Tibial artery (tissue), 4 donors: ENCODE results near the gene RABGAP1L.

ENCODE experiments used
- DNase-seq, 2 donors: peaks; one replicate each; pipeline ENCODE4 v3.0.0-alpha.2; 2019
- H3K27ac ChIP-seq, 2 donors: fragments of 200-600 bp; sonication (generic) in 1 of 2; 1 replicate in 1 of 2; 2 replicates in 1 of 2; pipeline ENCODE4 v1.5.1; 2018 to 2019; ENCODE audit warnings: mild to moderate bottlenecking in 1 of 2
- H3K27me3 ChIP-seq, 2 donors: fragments of 200-600 bp; sonication (generic) in 1 of 2; one replicate each; pipeline versions ENCODE4 v1.5.1 to v1.6.0; 2016 to 2019
- H3K36me3 ChIP-seq, 3 donors: fragments of 200-600 bp; sonication (generic) in 2 of 3; one replicate each; pipeline ENCODE4 v1.5.1; 2016 to 2019; ENCODE audit warnings: mild to moderate bottlenecking in 2 of 3
- H3K4me1 ChIP-seq, 4 donors: fragments of 200-600 bp; sonication (generic) in 2 of 4; 1 replicate in 3 of 4; 2 replicates in 1 of 4; pipeline ENCODE4 v1.5.1; 2016 to 2019
- H3K4me3 ChIP-seq, 2 donors: fragments of 200-600 bp; sonication (generic) in 1 of 2; 1 replicate in 1 of 2; 2 replicates in 1 of 2; pipeline ENCODE4 v1.5.1; 2018 to 2019; ENCODE audit warnings: mild to moderate bottlenecking in 2 of 2
- H3K9me3 ChIP-seq, 3 donors: fragments of 200-600 bp; sonication (generic) in 1 of 3; one replicate each; pipeline ENCODE4 v1.5.1; 2016 to 2019
- intact Hi-C: fragments of 100-400 bp; cut with DNase I; formaldehyde crosslinking; loops from one replicate; pipeline ENCODE4 v1.15.0; 2023; ENCODE audit warnings: low total_unique reads
- TF ChIP-seq, protein P1 (sequence below), 2 experiments: fragments of 200-600 bp in 1 of 2; fragments of 450-650 bp in 1 of 2; IDR thresholded peaks; one replicate each; pipeline ENCODE4 v1.5.1; 2017 to 2019; ENCODE audit warnings: antibody characterized with exemption in 2 of 2, mild to moderate bottlenecking in 1 of 2, moderate library complexity in 1 of 2

RABGAP1L gene

DNA sequence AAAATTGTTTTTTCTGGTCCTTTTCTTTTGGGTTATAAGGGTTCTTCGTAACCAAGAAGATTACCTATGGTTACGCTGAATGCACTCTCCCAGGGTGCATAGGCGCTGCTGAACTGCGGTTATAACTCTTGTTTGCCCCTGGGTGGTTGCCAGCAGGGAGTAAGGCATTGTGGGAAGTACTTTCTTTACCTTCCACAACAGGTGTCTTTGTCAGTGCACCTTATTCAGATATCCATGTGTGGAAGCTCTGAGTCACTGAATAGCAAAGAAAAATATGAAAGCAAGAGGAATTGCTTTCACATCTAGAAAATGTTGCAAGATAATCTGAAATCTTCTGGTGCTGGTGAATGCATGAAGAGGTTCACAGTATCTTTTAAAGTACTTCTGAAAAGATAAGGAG lies 716.0 kb downstream of the RABGAP1L start:
- no peak for DNase-seq
- Histone ChIP-seq H3K27ac (no peak overlapping the region), H3K27me3 (no peaks in the 10 kb centered on the region), H3K9me3 (no peaks in the 10 kb centered on the region), H3K4me3 (no peak overlapping the region), H3K4me1 (peaks cover 0 to 5% (median 0%) of the 10 kb centered on the region in 4 donors), H3K36me3 (no peaks in the 10 kb centered on the region)
- TF ChIP-seq, protein P1, sequence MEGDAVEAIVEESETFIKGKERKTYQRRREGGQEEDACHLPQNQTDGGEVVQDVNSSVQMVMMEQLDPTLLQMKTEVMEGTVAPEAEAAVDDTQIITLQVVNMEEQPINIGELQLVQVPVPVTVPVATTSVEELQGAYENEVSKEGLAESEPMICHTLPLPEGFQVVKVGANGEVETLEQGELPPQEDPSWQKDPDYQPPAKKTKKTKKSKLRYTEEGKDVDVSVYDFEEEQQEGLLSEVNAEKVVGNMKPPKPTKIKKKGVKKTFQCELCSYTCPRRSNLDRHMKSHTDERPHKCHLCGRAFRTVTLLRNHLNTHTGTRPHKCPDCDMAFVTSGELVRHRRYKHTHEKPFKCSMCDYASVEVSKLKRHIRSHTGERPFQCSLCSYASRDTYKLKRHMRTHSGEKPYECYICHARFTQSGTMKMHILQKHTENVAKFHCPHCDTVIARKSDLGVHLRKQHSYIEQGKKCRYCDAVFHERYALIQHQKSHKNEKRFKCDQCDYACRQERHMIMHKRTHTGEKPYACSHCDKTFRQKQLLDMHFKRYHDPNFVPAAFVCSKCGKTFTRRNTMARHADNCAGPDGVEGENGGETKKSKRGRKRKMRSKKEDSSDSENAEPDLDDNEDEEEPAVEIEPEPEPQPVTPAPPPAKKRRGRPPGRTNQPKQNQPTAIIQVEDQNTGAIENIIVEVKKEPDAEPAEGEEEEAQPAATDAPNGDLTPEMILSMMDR (IDR thresholded peaks at IDR 0.05), result no peak
- intact Hi-C loops, result no loop called here

- H3K4me3 ChIP-seq, result no peak overlapping the region
- no peaks in the 10 kb centered on the region for H3K27me3 ChIP-seq
- no peak overlapping the region for H3K27ac ChIP-seq
- no peaks in the 10 kb centered on the region for H3K9me3 ChIP-seq
- no peaks in the 10 kb centered on the region for H3K36me3 ChIP-seq
- DNase-seq, result no peak
- TF ChIP-seq, protein P1 (IDR thresholded peaks at IDR 0.05), result no peak
- H3K4me1 ChIP-seq, result peaks cover 0 to 5% (median 0%) of the 10 kb centered on the region in 4 donors
- intact Hi-C loops, result no loop called here
Observed at GRCh38 chr1:174877208-174877673, 717.9 kb downstream of the RABGAP1L start.

GRCh38 chr1:174880171-174880570 lies 720.9 kb downstream of the RABGAP1L start:
- no peaks in the 10 kb centered on the region for H3K36me3 ChIP-seq
- DNase-seq, result no peak
- peaks cover 0 to 19% (median 3%) of the 10 kb centered on the region in 4 donors for H3K4me1 ChIP-seq
- TF ChIP-seq, protein P1 (IDR thresholded peaks at IDR 0.05), result no peak
- H3K4me3 ChIP-seq, result no peak overlapping the region
- H3K27ac ChIP-seq, result no peak overlapping the region
- H3K27me3 ChIP-seq, result no peaks in the 10 kb centered on the region
- no peaks in the 10 kb centered on the region for H3K9me3 ChIP-seq
- intact Hi-C loops, result no loop called here

DNA sequence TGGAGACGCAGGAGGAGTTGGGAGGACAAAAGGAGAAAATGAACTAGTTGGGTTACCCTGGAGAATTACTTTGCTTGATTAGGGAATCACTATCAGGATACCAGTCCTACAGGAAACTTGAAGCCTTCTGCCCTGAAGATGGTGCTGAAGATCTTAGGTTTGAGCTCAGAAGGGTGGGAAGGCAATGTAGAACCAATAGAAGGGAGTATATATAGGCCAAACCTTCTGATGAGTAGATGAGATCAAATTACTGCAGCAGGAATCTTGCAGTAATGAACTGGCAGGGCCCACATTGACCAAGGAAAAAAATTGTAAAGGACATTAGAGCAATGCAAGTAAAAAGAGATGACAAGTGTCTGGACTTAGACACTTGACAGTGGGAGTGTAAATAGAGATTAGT lies 724.1 kb downstream of the RABGAP1L start:
- Histone ChIP-seq H3K4me3 (no peak overlapping the region), H3K9me3 (no peaks in the 10 kb centered on the region), H3K4me1 (peaks cover 0 to 14% (median 3%) of the 10 kb centered on the region in 4 donors), H3K27me3 (no peaks in the 10 kb centered on the region), H3K36me3 (no peaks in the 10 kb centered on the region), H3K27ac (no peak overlapping the region)
- no peak for DNase-seq
- TF ChIP-seq, protein P1 (IDR thresholded peaks at IDR 0.05), result no peak
- intact Hi-C loops, result no loop called here

GRCh38 chr1:174884038-174884437 lies 724.7 kb downstream of the RABGAP1L start:
- Histone ChIP-seq H3K36me3 (no peaks in the 10 kb centered on the region), H3K27me3 (no peaks in the 10 kb centered on the region), H3K27ac (no peak overlapping the region), H3K4me3 (no peak overlapping the region), H3K4me1 (peaks cover 0 to 14% (median 3%) of the 10 kb centered on the region in 4 donors), H3K9me3 (no peaks in the 10 kb centered on the region)
- intact Hi-C loops, result no loop called here
- DNase-seq, result no peak
- TF ChIP-seq, protein P1 (IDR thresholded peaks at IDR 0.05), result no peak

DNA sequence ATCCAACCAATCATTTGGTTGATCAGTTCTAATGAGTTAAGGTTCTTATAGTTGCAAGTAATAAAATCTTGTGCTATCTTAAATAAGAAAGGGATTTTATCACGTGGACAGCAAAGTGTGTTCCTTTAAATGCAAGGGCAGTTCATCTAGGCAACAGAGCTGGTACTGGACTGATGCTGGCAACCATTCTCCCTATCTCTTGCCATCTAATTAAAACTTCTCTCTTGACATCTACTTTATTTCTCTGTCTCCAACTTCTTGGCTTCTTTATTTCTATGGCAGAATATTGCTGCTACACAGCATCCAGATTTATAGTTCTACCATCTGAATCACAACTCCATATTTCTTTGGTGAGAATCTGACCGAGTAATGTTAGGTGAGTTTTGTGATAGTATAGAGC lies 725.2 kb downstream of the RABGAP1L start:
- TF ChIP-seq, protein P1 (IDR thresholded peaks at IDR 0.05), result no peak
- no peak for DNase-seq
- no peaks in the 10 kb centered on the region for H3K9me3 ChIP-seq
- H3K27ac ChIP-seq, result no peak overlapping the region
- H3K4me1 ChIP-seq, result peaks cover 0 to 14% (median 3%) of the 10 kb centered on the region in 4 donors
- H3K36me3 ChIP-seq, result no peaks in the 10 kb centered on the region
- H3K27me3 ChIP-seq, result no peaks in the 10 kb centered on the region
- intact Hi-C loops, result no loop called here
- no peak overlapping the region for H3K4me3 ChIP-seq
